ENCODE data around the gene ORAI3. TPM values are rescaled to one million over a fixed set of nuclear protein-coding genes. Genes with fewer than 3 reads are reported as not detected.

Gene ORAI3
- total and polyA plus RNA-seq, 2 of the 13 experiments (the other 11 are each of a cell fraction or from before 2014, with no cell fraction given), result 11.4 to 32.0 TPM

DNA sequence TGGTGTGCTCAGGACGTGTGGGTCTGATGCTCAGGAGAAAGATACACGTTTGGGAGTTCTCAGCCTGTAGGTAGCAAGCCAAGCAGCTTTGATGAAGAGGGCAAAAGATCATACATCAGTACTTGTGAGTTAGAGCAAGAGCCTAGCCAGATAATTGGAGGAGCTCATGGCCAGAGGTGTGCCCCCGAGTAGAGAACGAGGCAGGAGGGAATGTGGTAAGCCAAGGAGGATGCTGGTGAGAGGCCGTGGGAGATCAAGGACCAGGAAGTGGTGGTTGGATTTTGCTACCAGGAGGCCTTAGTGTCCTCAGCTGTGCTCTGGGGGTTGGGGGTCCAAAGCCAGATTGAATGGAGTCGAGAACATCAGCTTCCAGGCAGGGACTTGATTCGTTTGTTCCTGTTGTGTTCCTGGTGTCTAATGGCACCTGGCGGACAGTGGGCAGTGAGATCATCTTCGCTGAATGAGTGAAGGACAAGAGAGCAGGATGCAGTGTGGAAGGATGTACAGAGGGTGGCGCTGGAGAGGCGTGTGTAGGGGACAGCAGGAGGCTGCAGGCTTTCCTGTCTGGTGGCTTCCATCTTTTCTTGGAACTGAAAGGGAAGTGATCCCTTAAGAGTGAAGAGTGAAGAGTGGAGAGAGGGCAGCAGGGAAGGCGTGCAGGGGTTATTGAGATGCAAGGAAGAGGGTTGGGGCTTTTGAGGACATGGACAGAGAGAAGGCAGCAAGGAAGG, 13.9 kb upstream of the ORAI3 start (continued):
- TF ChIP-seq, protein P1, sequence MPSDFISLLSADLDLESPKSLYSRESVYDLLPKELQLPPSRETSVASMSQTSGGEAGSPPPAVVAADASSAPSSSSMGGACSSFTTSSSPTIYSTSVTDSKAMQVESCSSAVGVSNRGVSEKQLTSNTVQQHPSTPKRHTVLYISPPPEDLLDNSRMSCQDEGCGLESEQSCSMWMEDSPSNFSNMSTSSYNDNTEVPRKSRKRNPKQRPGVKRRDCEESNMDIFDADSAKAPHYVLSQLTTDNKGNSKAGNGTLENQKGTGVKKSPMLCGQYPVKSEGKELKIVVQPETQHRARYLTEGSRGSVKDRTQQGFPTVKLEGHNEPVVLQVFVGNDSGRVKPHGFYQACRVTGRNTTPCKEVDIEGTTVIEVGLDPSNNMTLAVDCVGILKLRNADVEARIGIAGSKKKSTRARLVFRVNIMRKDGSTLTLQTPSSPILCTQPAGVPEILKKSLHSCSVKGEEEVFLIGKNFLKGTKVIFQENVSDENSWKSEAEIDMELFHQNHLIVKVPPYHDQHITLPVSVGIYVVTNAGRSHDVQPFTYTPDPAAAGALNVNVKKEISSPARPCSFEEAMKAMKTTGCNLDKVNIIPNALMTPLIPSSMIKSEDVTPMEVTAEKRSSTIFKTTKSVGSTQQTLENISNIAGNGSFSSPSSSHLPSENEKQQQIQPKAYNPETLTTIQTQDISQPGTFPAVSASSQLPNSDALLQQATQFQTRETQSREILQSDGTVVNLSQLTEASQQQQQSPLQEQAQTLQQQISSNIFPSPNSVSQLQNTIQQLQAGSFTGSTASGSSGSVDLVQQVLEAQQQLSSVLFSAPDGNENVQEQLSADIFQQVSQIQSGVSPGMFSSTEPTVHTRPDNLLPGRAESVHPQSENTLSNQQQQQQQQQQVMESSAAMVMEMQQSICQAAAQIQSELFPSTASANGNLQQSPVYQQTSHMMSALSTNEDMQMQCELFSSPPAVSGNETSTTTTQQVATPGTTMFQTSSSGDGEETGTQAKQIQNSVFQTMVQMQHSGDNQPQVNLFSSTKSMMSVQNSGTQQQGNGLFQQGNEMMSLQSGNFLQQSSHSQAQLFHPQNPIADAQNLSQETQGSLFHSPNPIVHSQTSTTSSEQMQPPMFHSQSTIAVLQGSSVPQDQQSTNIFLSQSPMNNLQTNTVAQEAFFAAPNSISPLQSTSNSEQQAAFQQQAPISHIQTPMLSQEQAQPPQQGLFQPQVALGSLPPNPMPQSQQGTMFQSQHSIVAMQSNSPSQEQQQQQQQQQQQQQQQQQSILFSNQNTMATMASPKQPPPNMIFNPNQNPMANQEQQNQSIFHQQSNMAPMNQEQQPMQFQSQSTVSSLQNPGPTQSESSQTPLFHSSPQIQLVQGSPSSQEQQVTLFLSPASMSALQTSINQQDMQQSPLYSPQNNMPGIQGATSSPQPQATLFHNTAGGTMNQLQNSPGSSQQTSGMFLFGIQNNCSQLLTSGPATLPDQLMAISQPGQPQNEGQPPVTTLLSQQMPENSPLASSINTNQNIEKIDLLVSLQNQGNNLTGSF (CRISPR knock-in tag; IDR thresholded peaks at IDR 0.05), result no peak
- TF ChIP-seq GATAD1 (CRISPR knock-in tag; IDR thresholded peaks at IDR 0.05), result 0 out of 2 replicates have a peak, but pooled peaks have one; percentile 38
- no peak for TF ChIP-seq ZNF337 (CRISPR knock-in tag; IDR thresholded peaks at IDR 0.05; ENCODE audit: borderline replicate concordance, low read depth)
- TF ChIP-seq ZFP82 (CRISPR knock-in tag; IDR thresholded peaks at IDR 0.05; ENCODE audit: borderline replicate concordance), result no peak
- TF ChIP-seq ZNF781 (CRISPR knock-in tag; IDR thresholded peaks at IDR 0.05; ENCODE audit: borderline replicate concordance, not compliant biosample characterization), result no peak
- TF ChIP-seq, protein P2, sequence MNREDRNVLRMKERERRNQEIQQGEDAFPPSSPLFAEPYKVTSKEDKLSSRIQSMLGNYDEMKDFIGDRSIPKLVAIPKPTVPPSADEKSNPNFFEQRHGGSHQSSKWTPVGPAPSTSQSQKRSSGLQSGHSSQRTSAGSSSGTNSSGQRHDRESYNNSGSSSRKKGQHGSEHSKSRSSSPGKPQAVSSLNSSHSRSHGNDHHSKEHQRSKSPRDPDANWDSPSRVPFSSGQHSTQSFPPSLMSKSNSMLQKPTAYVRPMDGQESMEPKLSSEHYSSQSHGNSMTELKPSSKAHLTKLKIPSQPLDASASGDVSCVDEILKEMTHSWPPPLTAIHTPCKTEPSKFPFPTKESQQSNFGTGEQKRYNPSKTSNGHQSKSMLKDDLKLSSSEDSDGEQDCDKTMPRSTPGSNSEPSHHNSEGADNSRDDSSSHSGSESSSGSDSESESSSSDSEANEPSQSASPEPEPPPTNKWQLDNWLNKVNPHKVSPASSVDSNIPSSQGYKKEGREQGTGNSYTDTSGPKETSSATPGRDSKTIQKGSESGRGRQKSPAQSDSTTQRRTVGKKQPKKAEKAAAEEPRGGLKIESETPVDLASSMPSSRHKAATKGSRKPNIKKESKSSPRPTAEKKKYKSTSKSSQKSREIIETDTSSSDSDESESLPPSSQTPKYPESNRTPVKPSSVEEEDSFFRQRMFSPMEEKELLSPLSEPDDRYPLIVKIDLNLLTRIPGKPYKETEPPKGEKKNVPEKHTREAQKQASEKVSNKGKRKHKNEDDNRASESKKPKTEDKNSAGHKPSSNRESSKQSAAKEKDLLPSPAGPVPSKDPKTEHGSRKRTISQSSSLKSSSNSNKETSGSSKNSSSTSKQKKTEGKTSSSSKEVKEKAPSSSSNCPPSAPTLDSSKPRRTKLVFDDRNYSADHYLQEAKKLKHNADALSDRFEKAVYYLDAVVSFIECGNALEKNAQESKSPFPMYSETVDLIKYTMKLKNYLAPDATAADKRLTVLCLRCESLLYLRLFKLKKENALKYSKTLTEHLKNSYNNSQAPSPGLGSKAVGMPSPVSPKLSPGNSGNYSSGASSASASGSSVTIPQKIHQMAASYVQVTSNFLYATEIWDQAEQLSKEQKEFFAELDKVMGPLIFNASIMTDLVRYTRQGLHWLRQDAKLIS (CRISPR knock-in tag; IDR thresholded peaks at IDR 0.05), result no peak
- TF ChIP-seq ZNF124 (CRISPR knock-in tag; IDR thresholded peaks at IDR 0.05), result no peak
- no peak for TF ChIP-seq ZC3H13 (CRISPR knock-in tag; IDR thresholded peaks at IDR 0.05)
- TF ChIP-seq, protein P3, sequence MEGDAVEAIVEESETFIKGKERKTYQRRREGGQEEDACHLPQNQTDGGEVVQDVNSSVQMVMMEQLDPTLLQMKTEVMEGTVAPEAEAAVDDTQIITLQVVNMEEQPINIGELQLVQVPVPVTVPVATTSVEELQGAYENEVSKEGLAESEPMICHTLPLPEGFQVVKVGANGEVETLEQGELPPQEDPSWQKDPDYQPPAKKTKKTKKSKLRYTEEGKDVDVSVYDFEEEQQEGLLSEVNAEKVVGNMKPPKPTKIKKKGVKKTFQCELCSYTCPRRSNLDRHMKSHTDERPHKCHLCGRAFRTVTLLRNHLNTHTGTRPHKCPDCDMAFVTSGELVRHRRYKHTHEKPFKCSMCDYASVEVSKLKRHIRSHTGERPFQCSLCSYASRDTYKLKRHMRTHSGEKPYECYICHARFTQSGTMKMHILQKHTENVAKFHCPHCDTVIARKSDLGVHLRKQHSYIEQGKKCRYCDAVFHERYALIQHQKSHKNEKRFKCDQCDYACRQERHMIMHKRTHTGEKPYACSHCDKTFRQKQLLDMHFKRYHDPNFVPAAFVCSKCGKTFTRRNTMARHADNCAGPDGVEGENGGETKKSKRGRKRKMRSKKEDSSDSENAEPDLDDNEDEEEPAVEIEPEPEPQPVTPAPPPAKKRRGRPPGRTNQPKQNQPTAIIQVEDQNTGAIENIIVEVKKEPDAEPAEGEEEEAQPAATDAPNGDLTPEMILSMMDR (CRISPR knock-in tag; IDR thresholded peaks at IDR 0.05), result peak; percentile 83
- TF ChIP-seq, protein P4, sequence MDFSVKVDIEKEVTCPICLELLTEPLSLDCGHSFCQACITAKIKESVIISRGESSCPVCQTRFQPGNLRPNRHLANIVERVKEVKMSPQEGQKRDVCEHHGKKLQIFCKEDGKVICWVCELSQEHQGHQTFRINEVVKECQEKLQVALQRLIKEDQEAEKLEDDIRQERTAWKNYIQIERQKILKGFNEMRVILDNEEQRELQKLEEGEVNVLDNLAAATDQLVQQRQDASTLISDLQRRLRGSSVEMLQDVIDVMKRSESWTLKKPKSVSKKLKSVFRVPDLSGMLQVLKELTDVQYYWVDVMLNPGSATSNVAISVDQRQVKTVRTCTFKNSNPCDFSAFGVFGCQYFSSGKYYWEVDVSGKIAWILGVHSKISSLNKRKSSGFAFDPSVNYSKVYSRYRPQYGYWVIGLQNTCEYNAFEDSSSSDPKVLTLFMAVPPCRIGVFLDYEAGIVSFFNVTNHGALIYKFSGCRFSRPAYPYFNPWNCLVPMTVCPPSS (IDR thresholded peaks at IDR 0.05), result no peak
- TF ChIP-seq PHF5A (CRISPR knock-in tag; IDR thresholded peaks at IDR 0.05; ENCODE audit: low read depth, unreplicated experiment), result no peak
- TF ChIP-seq ZNF672 (CRISPR knock-in tag; IDR thresholded peaks at IDR 0.05), result no peak
- TF ChIP-seq ZFYVE20 (CRISPR knock-in tag; IDR thresholded peaks at IDR 0.05; ENCODE audit: borderline replicate concordance, low read depth), result no peak
- no peak for TF ChIP-seq TARDBP (CRISPR knock-in tag; IDR thresholded peaks at IDR 0.05)
- TF ChIP-seq ZNF263 (CRISPR knock-in tag; IDR thresholded peaks at IDR 0.05), result no peak
- no peak for TF ChIP-seq RBFOX2 (IDR thresholded peaks at IDR 0.05; ENCODE audit: low read depth, low read length)
